EH (cell line): Measurements from ENCODE around the gene KIAA1755.

Experiments used
- DNase-seq: peaks from one replicate; pipeline ENCODE4 v3.0.0-alpha.2; 2015; ENCODE audit warnings: low read depth

Gene KIAA1755

GRCh38 chr20:38180781-38181180, 79.8 kb downstream of the KIAA1755 start:
- DNase-seq, result peak; percentile 82

GRCh38 chr20:38179846-38180245, 80.7 kb downstream of the KIAA1755 start:
- peak; percentile 62 for DNase-seq

- no peak for DNase-seq
These were observed 82.0 kb downstream of the KIAA1755 start for GRCh38 chr20:38178581-38178980.

GRCh38 chr20:38178065-38178491, 82.5 kb downstream of the KIAA1755 start:
- no peak for DNase-seq

- DNase-seq, result no peak
These were observed 83.3 kb downstream of the KIAA1755 start for GRCh38 chr20:38177201-38177600.

- no peak for DNase-seq
These were observed 85.0 kb downstream of the KIAA1755 start for GRCh38 chr20:38175304-38176180.

GRCh38 chr20:38173237-38174156, 87.0 kb downstream of the KIAA1755 start:
- peak; percentile 94 for DNase-seq

- peak; percentile 45 for DNase-seq
These were observed 88.1 kb downstream of the KIAA1755 start for GRCh38 chr20:38172408-38172807.

GRCh38 chr20:38171675-38172043, 88.9 kb downstream of the KIAA1755 start:
- no peak for DNase-seq

- DNase-seq, result peak; percentile 55
These were observed 89.5 kb downstream of the KIAA1755 start for GRCh38 chr20:38170826-38171674.

- no peak for DNase-seq
These were observed 90.2 kb downstream of the KIAA1755 start for GRCh38 chr20:38170219-38170825.

GRCh38 chr20:38169636-38170193, 90.8 kb downstream of the KIAA1755 start:
- DNase-seq, result no peak

- no peak for DNase-seq
These were observed 91.5 kb downstream of the KIAA1755 start for GRCh38 chr20:38168791-38169589.

- peak; percentile 97 for DNase-seq
These were observed 92.4 kb downstream of the KIAA1755 start for GRCh38 chr20:38167851-38168760.

- DNase-seq, result no peak
These were observed 93.1 kb downstream of the KIAA1755 start for GRCh38 chr20:38167328-38167850.

GRCh38 chr20:38166703-38167233, 93.8 kb downstream of the KIAA1755 start:
- DNase-seq, result no peak

GRCh38 chr20:38165966-38166702, 94.4 kb downstream of the KIAA1755 start:
- DNase-seq, result peak; percentile 65
